Peyer's patch (tissue), 4 donors: ENCODE results near the gene LIMK1.

ENCODE experiments used
- CTCF ChIP-seq, 6 experiments: fragments of 450-650 bp in 4 of 6; fragments of 200-600 bp in 2 of 6; sonication (generic) in 1 of 6; IDR thresholded peaks; one replicate each; pipeline ENCODE4 v1.5.1; 2017 to 2019; ENCODE audit warnings: antibody characterized with exemption in 6 of 6, mild to moderate bottlenecking in 3 of 6, moderate library complexity in 1 of 6
- POLR2A ChIP-seq, 2 donors: fragments of 450-650 bp; IDR thresholded peaks; one replicate each; pipeline ENCODE4 v1.5.1; 2017; ENCODE audit warnings: antibody characterized with exemption in 2 of 2, mild to moderate bottlenecking in 2 of 2, moderate library complexity in 2 of 2

GRCh38 chr7:74106846-74107245 is 23.2 kb downstream of the LIMK1 start:
- TF ChIP-seq CTCF (IDR thresholded peaks at IDR 0.05) (no peak), POLR2A (IDR thresholded peaks at IDR 0.05) (no peak)
